GF-D8 (cell line): ENCODE results near the gene YPEL5.

Experiments
- DNase-seq: peaks from one replicate; lab custom pipeline; 2025; lab: John Stamatoyannopoulos, UW

YPEL5 gene

DNA sequence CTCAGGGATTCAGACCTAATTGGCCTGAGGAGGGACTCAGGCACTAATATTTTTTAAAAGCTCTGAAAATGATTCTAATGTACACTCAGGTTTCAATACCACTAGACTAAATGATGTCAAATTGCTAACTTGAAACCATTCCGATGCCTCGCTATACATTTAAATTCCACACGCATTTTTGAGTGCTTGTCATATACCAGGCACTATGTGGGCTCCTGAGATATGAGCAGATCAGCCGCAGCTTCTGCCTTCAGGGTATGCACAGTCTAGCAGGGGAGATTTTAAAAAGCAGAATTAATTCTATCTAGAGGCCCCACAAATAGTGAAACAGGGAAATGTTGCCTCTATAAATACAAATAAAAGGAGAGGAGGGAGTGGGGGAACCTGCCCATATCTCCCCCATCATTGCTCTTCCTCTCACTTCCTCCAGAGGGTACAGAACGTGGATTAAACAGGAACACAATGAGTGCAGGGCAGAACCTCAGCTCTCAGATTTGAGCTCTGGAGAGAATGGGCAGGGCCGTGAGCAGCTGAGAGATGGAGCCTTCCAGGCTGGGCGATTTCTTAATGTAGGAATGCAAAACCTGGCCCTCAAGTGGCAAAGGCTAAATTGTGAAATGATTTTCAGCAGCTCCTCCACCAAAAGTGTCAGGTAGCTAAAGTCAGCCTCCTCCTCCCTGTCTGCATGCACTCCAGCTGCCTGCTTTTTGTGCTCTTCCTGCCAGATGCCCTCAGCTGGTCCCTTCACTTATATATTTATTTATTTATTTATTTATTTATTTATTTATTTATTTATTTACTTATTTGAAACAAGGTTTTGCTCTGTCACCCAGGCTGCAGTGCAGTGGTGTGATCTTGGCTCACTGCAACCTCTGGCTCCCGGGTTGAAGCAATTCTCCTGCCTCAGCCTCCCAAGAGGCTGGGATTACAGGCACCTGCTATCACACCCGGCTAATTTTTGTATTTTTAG lies 59.9 kb downstream of the YPEL5 start:
- no peak for DNase-seq

GRCh38 chr2:30208453-30208852 lies 61.6 kb downstream of the YPEL5 start:
- no peak for DNase-seq

GRCh38 chr2:30209227-30209626 lies 62.4 kb downstream of the YPEL5 start:
- DNase-seq, result no peak
